Measurements from ENCODE around the gene CDC45.

CDC45 gene

GRCh38 chr22:19533857-19534256 is 54.1 kb downstream of the CDC45 start:
- TF ChIP-seq, protein P1, sequence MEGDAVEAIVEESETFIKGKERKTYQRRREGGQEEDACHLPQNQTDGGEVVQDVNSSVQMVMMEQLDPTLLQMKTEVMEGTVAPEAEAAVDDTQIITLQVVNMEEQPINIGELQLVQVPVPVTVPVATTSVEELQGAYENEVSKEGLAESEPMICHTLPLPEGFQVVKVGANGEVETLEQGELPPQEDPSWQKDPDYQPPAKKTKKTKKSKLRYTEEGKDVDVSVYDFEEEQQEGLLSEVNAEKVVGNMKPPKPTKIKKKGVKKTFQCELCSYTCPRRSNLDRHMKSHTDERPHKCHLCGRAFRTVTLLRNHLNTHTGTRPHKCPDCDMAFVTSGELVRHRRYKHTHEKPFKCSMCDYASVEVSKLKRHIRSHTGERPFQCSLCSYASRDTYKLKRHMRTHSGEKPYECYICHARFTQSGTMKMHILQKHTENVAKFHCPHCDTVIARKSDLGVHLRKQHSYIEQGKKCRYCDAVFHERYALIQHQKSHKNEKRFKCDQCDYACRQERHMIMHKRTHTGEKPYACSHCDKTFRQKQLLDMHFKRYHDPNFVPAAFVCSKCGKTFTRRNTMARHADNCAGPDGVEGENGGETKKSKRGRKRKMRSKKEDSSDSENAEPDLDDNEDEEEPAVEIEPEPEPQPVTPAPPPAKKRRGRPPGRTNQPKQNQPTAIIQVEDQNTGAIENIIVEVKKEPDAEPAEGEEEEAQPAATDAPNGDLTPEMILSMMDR (conservative IDR thresholded peaks at IDR 0.05; ENCODE audit: low read length), result no peak
- no peak overlapping the region for H3K4me3 ChIP-seq (ENCODE audit: low read length)
- DNase-seq (ENCODE audit: low read depth), result no peak

DNA sequence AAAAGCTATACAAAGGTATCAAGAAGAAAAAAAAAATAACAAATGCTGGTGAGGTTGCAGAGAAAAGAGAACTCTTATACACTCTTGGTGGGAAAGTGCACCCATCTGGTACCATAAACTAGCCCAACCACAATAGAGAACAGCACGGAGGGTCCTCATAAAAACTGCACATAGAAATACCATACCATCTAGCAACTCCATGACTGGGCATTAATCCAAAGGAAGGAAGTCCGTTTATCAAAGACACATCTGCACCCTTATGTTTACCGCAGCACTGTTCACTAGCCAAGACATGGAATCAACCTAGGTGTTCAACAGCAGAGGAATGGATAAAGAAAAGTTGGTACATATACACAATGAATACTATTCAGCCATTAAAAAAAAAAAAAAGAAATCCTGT is 55.3 kb downstream of the CDC45 start:
- H3K4me3 ChIP-seq (ENCODE audit: low read length), result no peak overlapping the region
- no peak for DNase-seq (ENCODE audit: low read depth)
- TF ChIP-seq, protein P1 (conservative IDR thresholded peaks at IDR 0.05; ENCODE audit: low read length), result no peak

- TF ChIP-seq, protein P1 (conservative IDR thresholded peaks at IDR 0.05; ENCODE audit: low read length), result no peak
- no peak for DNase-seq (ENCODE audit: low read depth)
- no peak overlapping the region for H3K4me3 ChIP-seq (ENCODE audit: low read length)
These were observed 56.8 kb downstream of the CDC45 start for GRCh38 chr22:19536564-19536963.

- DNase-seq (ENCODE audit: low read depth), result no peak
- TF ChIP-seq, protein P1 (conservative IDR thresholded peaks at IDR 0.05; ENCODE audit: low read length), result no peak
- H3K4me3 ChIP-seq (ENCODE audit: low read length), result no peak overlapping the region
These were observed 58.3 kb downstream of the CDC45 start for GRCh38 chr22:19537941-19538488.

- DNase-seq (ENCODE audit: low read depth), result no peak
- no peak overlapping the region for H3K4me3 ChIP-seq (ENCODE audit: low read length)
- TF ChIP-seq, protein P1 (conservative IDR thresholded peaks at IDR 0.05; ENCODE audit: low read length), result no peak
These were observed 60.7 kb downstream of the CDC45 start for GRCh38 chr22:19540394-19540793.

- TF ChIP-seq, protein P1 (conservative IDR thresholded peaks at IDR 0.05; ENCODE audit: low read length), result no peak
- H3K4me3 ChIP-seq (ENCODE audit: low read length), result no peak overlapping the region
- no peak for DNase-seq (ENCODE audit: low read depth)
These were observed 64.4 kb downstream of the CDC45 start for GRCh38 chr22:19543970-19544708.

DNA sequence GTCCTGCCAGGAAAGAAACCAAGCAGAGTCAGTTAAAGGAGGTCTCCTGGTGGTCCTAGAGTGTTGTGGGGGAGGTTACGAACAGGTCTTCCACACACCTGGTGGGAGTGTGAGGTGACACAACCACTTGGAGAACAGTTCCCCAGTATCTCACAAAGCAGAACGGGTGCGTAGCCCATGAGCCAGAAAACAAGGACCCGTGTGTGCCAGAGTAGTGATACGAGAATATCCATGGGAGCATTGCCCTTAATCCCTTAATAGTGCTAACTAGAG is 66.2 kb downstream of the CDC45 start:
- DNase-seq (ENCODE audit: low read depth), result no peak
- H3K4me3 ChIP-seq (ENCODE audit: low read length), result no peak overlapping the region
- TF ChIP-seq, protein P1 (conservative IDR thresholded peaks at IDR 0.05; ENCODE audit: low read length), result no peak

Data from AG10803 (cell line).